Esophagus muscularis mucosa (tissue), 4 donors: ENCODE data around the gene RDX.

Experiments used
- CTCF ChIP-seq, 3 experiments: fragments of 200-600 bp in 2 of 3; fragments of 450-650 bp in 1 of 3; sonication (generic) in 2 of 3; IDR thresholded peaks; one replicate each; pipeline ENCODE4 v1.5.1; 2017 to 2019; ENCODE audit warnings: antibody characterized with exemption in 3 of 3, mild to moderate bottlenecking in 2 of 3, moderate library complexity in 1 of 3
- EP300 ChIP-seq: sonication (generic); formaldehyde crosslinking; IDR thresholded peaks from one replicate; pipeline ENCODE4 v1.6.1; 2017; ENCODE audit warnings: antibody characterized with exemption
- POLR2AphosphoS5 ChIP-seq, 2 donors: sonication (generic); formaldehyde crosslinking; IDR thresholded peaks; one replicate each; pipeline ENCODE4 v1.6.1; 2017; ENCODE audit warnings: antibody characterized with exemption in 2 of 2

GRCh38 chr11:110299006-110299785, 2.8 kb upstream of the RDX start:
- no peak for TF ChIP-seq CTCF (IDR thresholded peaks at IDR 0.05)
- TF ChIP-seq EP300, result no peak
- no peak for TF ChIP-seq POLR2AphosphoS5 (IDR thresholded peaks at IDR 0.05)
